Neural cell (in vitro differentiated cells): Measurements from ENCODE around the gene SLC15A4. TPM values are rescaled to one million over a fixed set of nuclear protein-coding genes. Genes with fewer than 3 reads are reported as not detected.
"Not testable (repeated sequence)": the region's sequence is repeated elsewhere in the genome, so short reads cannot be mapped to it uniquely, and the experiment has no call there.

Source experiments
- H2AFZ ChIP-seq: fragments of 200-600, 300-800 bp; sonication (generic), shearing (Covaris generic); 2 replicates; pipeline ENCODE4 v1.6.0; 2014; ENCODE audit warnings: low read depth, mild to moderate bottlenecking, antibody characterized with exemption, low read length, moderate library complexity
- H3F3A ChIP-seq: fragments of 200-600 bp; shearing (Covaris generic); 2 replicates; pipeline ENCODE4 v1.6.1; 2016; ENCODE audit warnings: mild to moderate bottlenecking, moderate library complexity, mixed read lengths, antibody characterized with exemption, low read length; ENCODE audit not compliant: insufficient read depth, poor library complexity, severe bottlenecking
- H3K27ac ChIP-seq: fragments of 200-600, 300-800 bp; sonication (generic), shearing (Covaris generic); 2 replicates; pipeline ENCODE4 v1.5.1; 2014; ENCODE audit warnings: mild to moderate bottlenecking, low read length, moderate library complexity
- H3K27me3 ChIP-seq: fragments of 300-800, 200-600 bp; sonication (generic), shearing (Covaris generic); 2 replicates; pipeline ENCODE4 v1.6.0; 2014; ENCODE audit warnings: mild to moderate bottlenecking, low read depth, low read length, moderate library complexity; ENCODE audit not compliant: insufficient read depth
- H3K36me3 ChIP-seq: fragments of 300-800, 200-600 bp; sonication (generic), shearing (Covaris generic); 2 replicates; pipeline ENCODE4 v1.5.1; 2014; ENCODE audit warnings: mild to moderate bottlenecking, antibody characterized with exemption, low read length, moderate library complexity; ENCODE audit not compliant: insufficient read depth
- H3K4me2 ChIP-seq: fragments of 300-800, 200-600 bp; sonication (generic), shearing (Covaris generic); 2 replicates; pipeline ENCODE4 v1.6.0; 2014; ENCODE audit warnings: mild to moderate bottlenecking, low read length
- H3K4me3 ChIP-seq: fragments of 300-800, 200-600 bp; sonication (generic), shearing (Covaris generic); 2 replicates; pipeline ENCODE4 v1.5.1; 2014; ENCODE audit warnings: mild to moderate bottlenecking, low read length, moderate library complexity
- H3K79me2 ChIP-seq: fragments of 200-600 bp; shearing (Covaris generic); replicated peaks from 2 replicates; pipeline ENCODE4 v1.6.0; 2014; ENCODE audit warnings: mild to moderate bottlenecking, low read length, moderate library complexity; ENCODE audit not compliant: insufficient read depth
- H3K9ac ChIP-seq: fragments of 300-800, 200-600 bp; sonication (generic), shearing (Covaris generic); 2 replicates; pipeline ENCODE4 v1.6.1; 2016; ENCODE audit warnings: mild to moderate bottlenecking, low read length, mixed read lengths
- H3K9me2 ChIP-seq: fragments of 200-600 bp; shearing (Covaris generic); 2 replicates; pipeline ENCODE4 v1.6.1; 2016; ENCODE audit warnings: mild to moderate bottlenecking, low read length, mixed read lengths; ENCODE audit not compliant: insufficient read depth
- H3K9me3 ChIP-seq: fragments of 200-600, 300-800 bp; sonication (generic), shearing (Covaris generic); 2 replicates; pipeline ENCODE4 v1.6.1; 2016; ENCODE audit warnings: mild to moderate bottlenecking, mixed run types, low read length, moderate library complexity, mixed read lengths
- H4K20me1 ChIP-seq: fragments of 200-600 bp; shearing (Covaris generic); 2 replicates; pipeline ENCODE4 v1.6.1; 2016; ENCODE audit warnings: mild to moderate bottlenecking, mixed run types; ENCODE audit not compliant: insufficient read depth
- EP300 ChIP-seq: fragments of 450-650 bp; conservative IDR thresholded peaks from 2 replicates; pipeline ENCODE4 v1.6.1; 2014; ENCODE audit warnings: antibody characterized with exemption, mild to moderate bottlenecking, moderate library complexity; ENCODE audit not compliant: poor library complexity, severe bottlenecking
- EZH2 ChIP-seq: fragments of 200-600, 300-800 bp; shearing (Covaris generic), sonication (generic); IDR thresholded peaks from 2 replicates; pipeline ENCODE4 v1.6.1; 2014; ENCODE audit warnings: antibody characterized with exemption, low read length, borderline replicate concordance, mild to moderate bottlenecking; ENCODE audit not compliant: insufficient read depth, poor library complexity, severe bottlenecking
- MXI1 ChIP-seq: fragments of 450-650 bp; conservative IDR thresholded peaks from 2 replicates; pipeline ENCODE4 v1.6.1; 2014; ENCODE audit warnings: antibody characterized with exemption, mild to moderate bottlenecking; ENCODE audit not compliant: poor library complexity, severe bottlenecking
- POLR2AphosphoS5 ChIP-seq: IDR thresholded peaks from 2 replicates; pipeline ENCODE4 v1.6.1; 2012
- RAD21 ChIP-seq: fragments of 450-650 bp; conservative IDR thresholded peaks from 2 replicates; pipeline ENCODE4 v1.6.1; 2014; ENCODE audit warnings: antibody characterized with exemption, mild to moderate bottlenecking, moderate library complexity
- SMC3 ChIP-seq: fragments of 450-650 bp; conservative IDR thresholded peaks from 2 replicates; pipeline ENCODE4 v1.6.1; 2014; ENCODE audit warnings: antibody characterized with exemption, mild to moderate bottlenecking, moderate library complexity; ENCODE audit not compliant: poor library complexity
- TAF1 ChIP-seq: IDR thresholded peaks from 2 replicates; pipeline ENCODE4 v1.6.1; 2012; ENCODE audit warnings: low read depth
- polyA plus RNA-seq: library from polyadenylated mRNA; depleted of rRNA; stranded (reverse); fragments of >200 nt; gene quantifications from 2 replicates; pipeline ENCODE4 v1.2.3, GENCODE V29; 2014
- TF ChIP-seq, protein P1 (sequence below): fragments of 450-650 bp; IDR thresholded peaks from 2 replicates; pipeline ENCODE4 v1.5.1; 2014; ENCODE audit warnings: antibody characterized with exemption, mild to moderate bottlenecking, moderate library complexity; ENCODE audit not compliant: poor library complexity, severe bottlenecking
- TF ChIP-seq, protein P2 (sequence below): IDR thresholded peaks from 2 replicates; pipeline ENCODE4 v1.6.1; 2012; ENCODE audit warnings: borderline replicate concordance

SLC15A4 gene
- polyA plus RNA-seq, 1 donor from 2014 or later = 34.7 TPM

GRCh38 chr12:128849806-128850205 lies 26.0 kb upstream of the SLC15A4 start:
- H3K4me3 ChIP-seq, H3F3A ChIP-seq, H2AFZ ChIP-seq, H3K4me2 ChIP-seq, H3K9ac ChIP-seq, H3K9me3 ChIP-seq, H3K36me3 ChIP-seq, H4K20me1 ChIP-seq, H3K79me2 ChIP-seq, H3K27ac ChIP-seq, H3K9me2 ChIP-seq: not testable (repeated sequence)
- peaks cover 21% of the 10 kb centered on the region for H3K27me3 ChIP-seq

GRCh38 chr12:128848371-128848770 lies 24.6 kb upstream of the SLC15A4 start:
- Histone ChIP-seq H3K4me2 (no peak overlapping the region), H3K27ac (no peak overlapping the region), H3K79me2 (no peaks in the 10 kb centered on the region), H3K27me3 (peaks cover 9% of the 10 kb centered on the region), H3F3A (no peaks in the 10 kb centered on the region), H2AFZ (no peak overlapping the region), H3K9ac (no peak overlapping the region), H3K9me3 (no peaks in the 10 kb centered on the region), H3K9me2 (no peaks in the 10 kb centered on the region), H3K36me3 (no peaks in the 10 kb centered on the region), H3K4me3 (no peak overlapping the region), H4K20me1 (no peaks in the 10 kb centered on the region)
- TF ChIP-seq, protein P1, sequence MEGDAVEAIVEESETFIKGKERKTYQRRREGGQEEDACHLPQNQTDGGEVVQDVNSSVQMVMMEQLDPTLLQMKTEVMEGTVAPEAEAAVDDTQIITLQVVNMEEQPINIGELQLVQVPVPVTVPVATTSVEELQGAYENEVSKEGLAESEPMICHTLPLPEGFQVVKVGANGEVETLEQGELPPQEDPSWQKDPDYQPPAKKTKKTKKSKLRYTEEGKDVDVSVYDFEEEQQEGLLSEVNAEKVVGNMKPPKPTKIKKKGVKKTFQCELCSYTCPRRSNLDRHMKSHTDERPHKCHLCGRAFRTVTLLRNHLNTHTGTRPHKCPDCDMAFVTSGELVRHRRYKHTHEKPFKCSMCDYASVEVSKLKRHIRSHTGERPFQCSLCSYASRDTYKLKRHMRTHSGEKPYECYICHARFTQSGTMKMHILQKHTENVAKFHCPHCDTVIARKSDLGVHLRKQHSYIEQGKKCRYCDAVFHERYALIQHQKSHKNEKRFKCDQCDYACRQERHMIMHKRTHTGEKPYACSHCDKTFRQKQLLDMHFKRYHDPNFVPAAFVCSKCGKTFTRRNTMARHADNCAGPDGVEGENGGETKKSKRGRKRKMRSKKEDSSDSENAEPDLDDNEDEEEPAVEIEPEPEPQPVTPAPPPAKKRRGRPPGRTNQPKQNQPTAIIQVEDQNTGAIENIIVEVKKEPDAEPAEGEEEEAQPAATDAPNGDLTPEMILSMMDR = no peak
- TF ChIP-seq EZH2 (no peak), RAD21 (no peak), TAF1 (no peak), MXI1 (no peak), EP300 (no peak), POLR2AphosphoS5 (no peak), SMC3 (no peak)
- TF ChIP-seq, protein P2, sequence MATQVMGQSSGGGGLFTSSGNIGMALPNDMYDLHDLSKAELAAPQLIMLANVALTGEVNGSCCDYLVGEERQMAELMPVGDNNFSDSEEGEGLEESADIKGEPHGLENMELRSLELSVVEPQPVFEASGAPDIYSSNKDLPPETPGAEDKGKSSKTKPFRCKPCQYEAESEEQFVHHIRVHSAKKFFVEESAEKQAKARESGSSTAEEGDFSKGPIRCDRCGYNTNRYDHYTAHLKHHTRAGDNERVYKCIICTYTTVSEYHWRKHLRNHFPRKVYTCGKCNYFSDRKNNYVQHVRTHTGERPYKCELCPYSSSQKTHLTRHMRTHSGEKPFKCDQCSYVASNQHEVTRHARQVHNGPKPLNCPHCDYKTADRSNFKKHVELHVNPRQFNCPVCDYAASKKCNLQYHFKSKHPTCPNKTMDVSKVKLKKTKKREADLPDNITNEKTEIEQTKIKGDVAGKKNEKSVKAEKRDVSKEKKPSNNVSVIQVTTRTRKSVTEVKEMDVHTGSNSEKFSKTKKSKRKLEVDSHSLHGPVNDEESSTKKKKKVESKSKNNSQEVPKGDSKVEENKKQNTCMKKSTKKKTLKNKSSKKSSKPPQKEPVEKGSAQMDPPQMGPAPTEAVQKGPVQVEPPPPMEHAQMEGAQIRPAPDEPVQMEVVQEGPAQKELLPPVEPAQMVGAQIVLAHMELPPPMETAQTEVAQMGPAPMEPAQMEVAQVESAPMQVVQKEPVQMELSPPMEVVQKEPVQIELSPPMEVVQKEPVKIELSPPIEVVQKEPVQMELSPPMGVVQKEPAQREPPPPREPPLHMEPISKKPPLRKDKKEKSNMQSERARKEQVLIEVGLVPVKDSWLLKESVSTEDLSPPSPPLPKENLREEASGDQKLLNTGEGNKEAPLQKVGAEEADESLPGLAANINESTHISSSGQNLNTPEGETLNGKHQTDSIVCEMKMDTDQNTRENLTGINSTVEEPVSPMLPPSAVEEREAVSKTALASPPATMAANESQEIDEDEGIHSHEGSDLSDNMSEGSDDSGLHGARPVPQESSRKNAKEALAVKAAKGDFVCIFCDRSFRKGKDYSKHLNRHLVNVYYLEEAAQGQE = no peak

GRCh38 chr12:128846671-128847070 lies 22.9 kb upstream of the SLC15A4 start:
- H3K36me3 ChIP-seq, H3K9me3 ChIP-seq, H3F3A ChIP-seq, H3K27me3 ChIP-seq, H3K9ac ChIP-seq, H3K9me2 ChIP-seq, H2AFZ ChIP-seq, H4K20me1 ChIP-seq, H3K27ac ChIP-seq, H3K79me2 ChIP-seq, H3K4me3 ChIP-seq, H3K4me2 ChIP-seq: not testable (repeated sequence)
